MCF 10A (cell line): ENCODE data around the gene SLFN12L. TPM values are rescaled to one million over a fixed set of nuclear protein-coding genes. Genes with fewer than 3 reads are reported as not detected.
"Not testable (repeated sequence)": the region's sequence is repeated elsewhere in the genome, so short reads cannot be mapped to it uniquely, and the experiment has no call there.

Source experiments
- BruUV-seq: library from RNA; stranded (reverse); fragments of 400-500 nt; replicated peaks from 2 replicates; lab custom pipeline; 2021; lab: Mats Ljungman, UMichigan
- CTCF ChIA-PET: fragments of 300-600 bp; sonication (Branson Sonifier 250); formaldehyde crosslinking; extraction: SDS; loops from one replicate; lab custom pipeline; 2021; ENCODE audit warnings: antibody characterized with exemption, inconsistent platforms; lab: Yijun Ruan, JAX
- POLR2A ChIA-PET: fragments of 300-600, 350-650 bp; sonication (Branson Sonifier 250); formaldehyde crosslinking; extraction: SDS; loops from one replicate; lab custom pipeline; 2020; ENCODE audit warnings: antibody characterized with exemption, inconsistent platforms; lab: Yijun Ruan, JAX
- DNase-seq: peaks from one replicate; pipeline ENCODE4 v3.0.0-alpha.2; 2018; ENCODE audit not compliant: unreplicated experiment
- H3K27ac Mint-ChIP-seq: one replicate; pipeline ENCODE4 v1.8.0; 2022; ENCODE audit warnings: mild to moderate bottlenecking, low read depth, mixed read lengths; ENCODE audit not compliant: unreplicated experiment
- H3K27me3 Mint-ChIP-seq: one replicate; pipeline ENCODE4 v1.8.0; 2022; ENCODE audit warnings: mixed read lengths; ENCODE audit not compliant: insufficient read depth, unreplicated experiment
- H3K36me3 Mint-ChIP-seq: one replicate; pipeline ENCODE4 v1.8.0; 2022; ENCODE audit warnings: mild to moderate bottlenecking, moderate library complexity, mixed read lengths; ENCODE audit not compliant: insufficient read depth, unreplicated experiment
- H3K4me1 Mint-ChIP-seq: one replicate; pipeline ENCODE4 v1.8.0; 2022; ENCODE audit warnings: mixed read lengths; ENCODE audit not compliant: insufficient read depth, unreplicated experiment
- H3K4me3 Mint-ChIP-seq: one replicate; pipeline ENCODE4 v1.8.0; 2022; ENCODE audit warnings: mild to moderate bottlenecking, moderate library complexity, mixed read lengths; ENCODE audit not compliant: unreplicated experiment
- H3K9me3 Mint-ChIP-seq: one replicate; pipeline ENCODE4 v1.8.0; 2022; ENCODE audit warnings: mixed read lengths; ENCODE audit not compliant: unreplicated experiment
- intact Hi-C: fragments of 100-400 bp; cut with micrococcal nuclease; formaldehyde crosslinking; loops from 2 replicates; pipeline ENCODE4 v1.14.1; 2022
- total RNA-seq: library from RNA; stranded (reverse); gene quantifications from 2 replicates; pipeline ENCODE4 v1.2.3, GENCODE V29; 2022
- TF ChIP-seq, protein P1 (sequence below): fragments of 200-600 bp; IDR thresholded peaks from one replicate; pipeline ENCODE4 v1.8.0; 2022; ENCODE audit warnings: antibody characterized with exemption, mild to moderate bottlenecking; ENCODE audit not compliant: unreplicated experiment

SLFN12L gene
- total RNA-seq, 1 experiment from 2014 or later = 0.35 TPM

GRCh38 chr17:35534576-35535093, 2.8 kb downstream of the SLFN12L start:
- POLR2A ChIA-PET = interaction anchor here (0.6 kb wide), 1 partner anchor 22 kb away, joined by 4 read pairs; no protein-coding TSS in a partner anchor
- Mint-ChIP-seq H3K27ac (no peak overlapping the region), H3K36me3 (peaks cover 6% of the 10 kb centered on the region), H3K4me3 (no peak overlapping the region), H3K4me1 (peaks cover 6% of the 10 kb centered on the region), H3K9me3 (no peaks in the 10 kb centered on the region), H3K27me3 (peaks cover 21% of the 10 kb centered on the region)
- intact Hi-C loops = loop anchor here (5.0 to 10.0 kb wide), 3 partner anchors 213 to 540 kb away; partner anchors contain the start of gene SLFN5
- no TSS peak for BruUV-seq
- CTCF ChIA-PET = interaction anchor here (0.6 to 17.2 kb wide), 20 partner anchors 10 to 656 kb away, joined by 3 to 394 read pairs (median 4); partner anchors contain the start of gene RAD51D
- TF ChIP-seq, protein P1, sequence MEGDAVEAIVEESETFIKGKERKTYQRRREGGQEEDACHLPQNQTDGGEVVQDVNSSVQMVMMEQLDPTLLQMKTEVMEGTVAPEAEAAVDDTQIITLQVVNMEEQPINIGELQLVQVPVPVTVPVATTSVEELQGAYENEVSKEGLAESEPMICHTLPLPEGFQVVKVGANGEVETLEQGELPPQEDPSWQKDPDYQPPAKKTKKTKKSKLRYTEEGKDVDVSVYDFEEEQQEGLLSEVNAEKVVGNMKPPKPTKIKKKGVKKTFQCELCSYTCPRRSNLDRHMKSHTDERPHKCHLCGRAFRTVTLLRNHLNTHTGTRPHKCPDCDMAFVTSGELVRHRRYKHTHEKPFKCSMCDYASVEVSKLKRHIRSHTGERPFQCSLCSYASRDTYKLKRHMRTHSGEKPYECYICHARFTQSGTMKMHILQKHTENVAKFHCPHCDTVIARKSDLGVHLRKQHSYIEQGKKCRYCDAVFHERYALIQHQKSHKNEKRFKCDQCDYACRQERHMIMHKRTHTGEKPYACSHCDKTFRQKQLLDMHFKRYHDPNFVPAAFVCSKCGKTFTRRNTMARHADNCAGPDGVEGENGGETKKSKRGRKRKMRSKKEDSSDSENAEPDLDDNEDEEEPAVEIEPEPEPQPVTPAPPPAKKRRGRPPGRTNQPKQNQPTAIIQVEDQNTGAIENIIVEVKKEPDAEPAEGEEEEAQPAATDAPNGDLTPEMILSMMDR = no peak
- DNase-seq = no peak

GRCh38 chr17:35531160-35531559, 6.3 kb downstream of the SLFN12L start:
- TF ChIP-seq, protein P1 = no peak
- intact Hi-C loops = loop anchor here (5.0 to 10.0 kb wide), 2 partner anchors 289 to 536 kb away; partner anchors contain the start of gene SLFN5
- peaks cover 6% of the 10 kb centered on the region for H3K4me1 Mint-ChIP-seq
- no peak for DNase-seq
- H3K9me3 Mint-ChIP-seq = peaks cover 5% of the 10 kb centered on the region
- BruUV-seq = no TSS peak
- POLR2A ChIA-PET = interaction anchor here (1.5 kb wide), 1 partner anchor 8 kb away, joined by 3 read pairs; no protein-coding TSS in a partner anchor
- peaks cover 39% of the 10 kb centered on the region for H3K27me3 Mint-ChIP-seq
- peaks cover 6% of the 10 kb centered on the region for H3K36me3 Mint-ChIP-seq
- CTCF ChIA-PET = interaction anchor here (0.6 to 17.2 kb wide), 3 partner anchors 19 to 220 kb away, joined by 3 to 394 read pairs (median 3); no protein-coding TSS in a partner anchor
- no peak overlapping the region for H3K27ac Mint-ChIP-seq
- no peak overlapping the region for H3K4me3 Mint-ChIP-seq

DNA sequence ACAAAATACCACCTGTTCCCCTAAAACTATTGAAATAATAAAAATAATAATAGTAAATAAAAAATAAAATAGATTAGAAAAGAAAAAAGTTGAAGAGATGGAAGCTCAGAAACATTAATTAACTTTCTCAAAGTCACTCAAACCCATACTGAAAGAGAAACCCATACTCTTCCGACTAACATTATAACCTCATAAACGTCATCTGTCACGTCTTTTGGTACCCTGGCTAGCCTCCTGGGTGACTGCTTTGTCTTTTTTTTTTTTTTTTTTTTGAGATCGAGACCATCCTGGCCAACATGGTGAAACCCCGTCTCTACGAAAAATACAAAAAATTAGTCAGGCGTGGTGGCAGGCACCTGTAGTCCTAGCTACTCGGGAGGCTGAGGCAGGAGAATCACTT, 7.6 kb downstream of the SLFN12L start:
- TF ChIP-seq, protein P1 = no peak
- no peak overlapping the region for H3K27ac Mint-ChIP-seq
- ChIA-PET CTCF (interaction anchor here (17.2 kb wide), 1 partner anchor 219 kb away, joined by 394 read pairs; no protein-coding TSS in a partner anchor), POLR2A (no interaction called here)
- DNase-seq = no peak
- peaks cover 6% of the 10 kb centered on the region for H3K4me1 Mint-ChIP-seq
- intact Hi-C loops = loop anchor here (5.0 to 10.0 kb wide), 2 partner anchors 288 to 535 kb away; partner anchors contain the start of gene SLFN5
- H3K36me3 Mint-ChIP-seq = peaks cover 6% of the 10 kb centered on the region
- H3K27me3 Mint-ChIP-seq = peaks cover 52% of the 10 kb centered on the region
- H3K4me3 Mint-ChIP-seq = no peak overlapping the region
- BruUV-seq = no TSS peak
- peaks cover 5% of the 10 kb centered on the region for H3K9me3 Mint-ChIP-seq

DNA sequence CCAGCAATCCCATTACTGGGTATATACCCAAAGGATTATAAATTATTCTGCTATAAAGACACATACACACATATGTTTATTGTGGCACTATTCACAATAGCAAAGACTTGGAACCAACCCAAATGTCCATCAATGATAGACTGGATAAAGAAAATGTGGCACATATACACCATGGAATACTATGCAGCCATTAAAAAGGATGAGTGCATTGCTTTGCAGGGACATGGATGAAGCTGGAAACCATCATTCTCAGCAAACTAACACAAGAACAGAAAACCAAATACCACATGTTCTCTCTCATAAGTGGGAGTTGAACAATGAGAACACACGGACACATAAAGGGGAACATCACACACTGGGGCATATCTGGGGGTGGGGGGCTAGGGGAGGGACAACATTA, 8.2 kb downstream of the SLFN12L start:
- H3K27me3 Mint-ChIP-seq = peaks cover 52% of the 10 kb centered on the region
- H3K36me3 Mint-ChIP-seq, BruUV-seq, H3K27ac Mint-ChIP-seq, H3K4me3 Mint-ChIP-seq, H3K9me3 Mint-ChIP-seq, H3K4me1 Mint-ChIP-seq, intact Hi-C loops, POLR2A ChIA-PET, DNase-seq: not testable (repeated sequence)
- CTCF ChIA-PET = interaction anchor here (17.2 kb wide), 1 partner anchor 218 kb away, joined by 394 read pairs; no protein-coding TSS in a partner anchor
